GM19025 (cell line): ENCODE measurements around the gene TTLL1.

Experiments
- ATAC-seq: cut with Tn5 transposase; IDR thresholded peaks from one replicate; pipeline ENCODE4 v1.9.1; 2021; ENCODE audit warnings: mild to moderate bottlenecking, low read depth, moderate library complexity; ENCODE audit not compliant: unreplicated experiment

The TTLL1 gene

GRCh38 chr22:43014869-43015676 lies 74.1 kb downstream of the TTLL1 start, which contains the start of gene PACSIN2:
Gene PACSIN2, minus strand, starts transcription at chr22:43015149. Its CDS starts 103,069 bp downstream, at chr22:42912080.
- peak; percentile 95 for ATAC-seq

GRCh38 chr22:43014316-43014868 lies 74.8 kb downstream of the TTLL1 start:
- no peak for ATAC-seq

GRCh38 chr22:43013355-43014315 lies 75.6 kb downstream of the TTLL1 start:
- no peak for ATAC-seq

- no peak for ATAC-seq
These were observed 76.8 kb downstream of the TTLL1 start for GRCh38 chr22:43012390-43012789.

GRCh38 chr22:43011079-43011478 lies 78.1 kb downstream of the TTLL1 start:
- no peak for ATAC-seq

GRCh38 chr22:43009444-43009843 lies 79.7 kb downstream of the TTLL1 start:
- no peak for ATAC-seq

- ATAC-seq, result no peak
These were observed 80.3 kb downstream of the TTLL1 start for GRCh38 chr22:43008921-43009320.

- ATAC-seq, result no peak
These were observed 80.7 kb downstream of the TTLL1 start for GRCh38 chr22:43008509-43008908.

- no peak for ATAC-seq
These were observed 81.6 kb downstream of the TTLL1 start for GRCh38 chr22:43007519-43008102.

- ATAC-seq, result no peak
These were observed 82.4 kb downstream of the TTLL1 start for GRCh38 chr22:43006753-43007152.

- no peak for ATAC-seq
These were observed 83.1 kb downstream of the TTLL1 start for GRCh38 chr22:43006016-43006505.

GRCh38 chr22:43005106-43005505 lies 84.1 kb downstream of the TTLL1 start:
- no peak for ATAC-seq

GRCh38 chr22:43004362-43005035 lies 84.7 kb downstream of the TTLL1 start:
- ATAC-seq, result no peak

- ATAC-seq, result no peak
These were observed 87.0 kb downstream of the TTLL1 start for GRCh38 chr22:43002202-43002586.

- no peak for ATAC-seq
These were observed 87.7 kb downstream of the TTLL1 start for GRCh38 chr22:43001271-43002201.

GRCh38 chr22:43000441-43001175 lies 88.6 kb downstream of the TTLL1 start:
- no peak for ATAC-seq

GRCh38 chr22:42997582-42998090 lies 91.6 kb downstream of the TTLL1 start:
- ATAC-seq, result no peak
